Measurements from ENCODE around the gene MB21D2.
"Not testable (repeated sequence)": the region's sequence is repeated elsewhere in the genome, so short reads cannot be mapped to it uniquely, and the experiment has no call there.

Gene MB21D2

GRCh38 chr3:192802957-192803899 lies 114.4 kb downstream of the MB21D2 start:
- Histone ChIP-seq H3K27me3 (replicated peaks) (no peaks in the 10 kb centered on the region), H3K36me3 (replicated peaks) (no peaks in the 10 kb centered on the region), H3K27ac (no peak overlapping the region), H3K4me3 (ENCODE audit: low read depth, low read length) (no peak overlapping the region)
- peak; percentile 61 for TF ChIP-seq CTCF (IDR thresholded peaks at IDR 0.05; ENCODE audit: low read depth, low read length, missing control alignments)
- peak; percentile 20 for DNase-seq
- in situ Hi-C loops (cut with HindIII; ENCODE audit: low pct_ligation_motif_present, low sequenced_read_pairs) = loop anchor here (25.0 kb wide), 2 partner anchors 234 to 784 kb away; partner anchors contain the start of gene OPA1

GRCh38 chr3:192801985-192802384 lies 115.7 kb downstream of the MB21D2 start:
- in situ Hi-C loops (cut with HindIII; ENCODE audit: low pct_ligation_motif_present, low sequenced_read_pairs) = loop anchor here (25.0 kb wide), 2 partner anchors 235 to 785 kb away; partner anchors contain the start of gene OPA1
- Histone ChIP-seq H3K27me3 (replicated peaks) (no peaks in the 10 kb centered on the region), H3K36me3 (replicated peaks) (no peaks in the 10 kb centered on the region), H3K4me3 (ENCODE audit: low read depth, low read length) (no peak overlapping the region), H3K27ac (no peak overlapping the region)
- no peak for DNase-seq
- no peak for TF ChIP-seq CTCF (IDR thresholded peaks at IDR 0.05; ENCODE audit: low read depth, low read length, missing control alignments)

GRCh38 chr3:192799721-192800120 lies 117.9 kb downstream of the MB21D2 start:
- in situ Hi-C loops (cut with HindIII; ENCODE audit: low pct_ligation_motif_present, low sequenced_read_pairs) = loop anchor here (25.0 kb wide), 2 partner anchors 238 to 788 kb away; partner anchors contain the start of gene OPA1
- Histone ChIP-seq H3K4me3 (ENCODE audit: low read depth, low read length) (no peak overlapping the region), H3K27me3 (replicated peaks) (no peaks in the 10 kb centered on the region), H3K36me3 (replicated peaks) (no peaks in the 10 kb centered on the region), H3K27ac (no peak overlapping the region)
- TF ChIP-seq CTCF (IDR thresholded peaks at IDR 0.05; ENCODE audit: low read depth, low read length, missing control alignments) = no peak
- no peak for DNase-seq

- TF ChIP-seq CTCF (IDR thresholded peaks at IDR 0.05; ENCODE audit: low read depth, low read length, missing control alignments) = no peak
- H3K27me3 ChIP-seq (replicated peaks) = no peaks in the 10 kb centered on the region
- H3K36me3 ChIP-seq (replicated peaks) = no peaks in the 10 kb centered on the region
- DNase-seq = no peak
- in situ Hi-C loops (cut with HindIII; ENCODE audit: low pct_ligation_motif_present, low sequenced_read_pairs) = no loop called here
- H3K27ac ChIP-seq = no peak overlapping the region
- no peak overlapping the region for H3K4me3 ChIP-seq (ENCODE audit: low read depth, low read length)
These were observed 122.6 kb downstream of the MB21D2 start for GRCh38 chr3:192795021-192795420.

- H3K36me3 ChIP-seq (replicated peaks) = no peaks in the 10 kb centered on the region
- H3K27me3 ChIP-seq (replicated peaks) = no peaks in the 10 kb centered on the region
- H3K27ac ChIP-seq = no peak overlapping the region
- no peak overlapping the region for H3K4me3 ChIP-seq (ENCODE audit: low read depth, low read length)
- DNase-seq = no peak
- in situ Hi-C loops (cut with HindIII; ENCODE audit: low pct_ligation_motif_present, low sequenced_read_pairs) = no loop called here
- no peak for TF ChIP-seq CTCF (IDR thresholded peaks at IDR 0.05; ENCODE audit: low read depth, low read length, missing control alignments)
These were observed 123.4 kb downstream of the MB21D2 start for GRCh38 chr3:192794216-192794615.

- not testable (repeated sequence) for H3K27me3 ChIP-seq (replicated peaks)
These were observed 128.7 kb downstream of the MB21D2 start for GRCh38 chr3:192788816-192789515.

More at GRCh38 chr3:192788816-192789515, 128.7 kb downstream of the MB21D2 start:
- H3K36me3 ChIP-seq (replicated peaks); DNase-seq; in situ Hi-C loops (cut with HindIII; ENCODE audit: low pct_ligation_motif_present, low sequenced_read_pairs); H3K27ac ChIP-seq; H3K4me3 ChIP-seq (ENCODE audit: low read depth, low read length): not testable (repeated sequence)

Data from brain microvascular endothelial cell (primary cell).